ENCODE results near the gene IFIT1.

The IFIT1 gene

DNA sequence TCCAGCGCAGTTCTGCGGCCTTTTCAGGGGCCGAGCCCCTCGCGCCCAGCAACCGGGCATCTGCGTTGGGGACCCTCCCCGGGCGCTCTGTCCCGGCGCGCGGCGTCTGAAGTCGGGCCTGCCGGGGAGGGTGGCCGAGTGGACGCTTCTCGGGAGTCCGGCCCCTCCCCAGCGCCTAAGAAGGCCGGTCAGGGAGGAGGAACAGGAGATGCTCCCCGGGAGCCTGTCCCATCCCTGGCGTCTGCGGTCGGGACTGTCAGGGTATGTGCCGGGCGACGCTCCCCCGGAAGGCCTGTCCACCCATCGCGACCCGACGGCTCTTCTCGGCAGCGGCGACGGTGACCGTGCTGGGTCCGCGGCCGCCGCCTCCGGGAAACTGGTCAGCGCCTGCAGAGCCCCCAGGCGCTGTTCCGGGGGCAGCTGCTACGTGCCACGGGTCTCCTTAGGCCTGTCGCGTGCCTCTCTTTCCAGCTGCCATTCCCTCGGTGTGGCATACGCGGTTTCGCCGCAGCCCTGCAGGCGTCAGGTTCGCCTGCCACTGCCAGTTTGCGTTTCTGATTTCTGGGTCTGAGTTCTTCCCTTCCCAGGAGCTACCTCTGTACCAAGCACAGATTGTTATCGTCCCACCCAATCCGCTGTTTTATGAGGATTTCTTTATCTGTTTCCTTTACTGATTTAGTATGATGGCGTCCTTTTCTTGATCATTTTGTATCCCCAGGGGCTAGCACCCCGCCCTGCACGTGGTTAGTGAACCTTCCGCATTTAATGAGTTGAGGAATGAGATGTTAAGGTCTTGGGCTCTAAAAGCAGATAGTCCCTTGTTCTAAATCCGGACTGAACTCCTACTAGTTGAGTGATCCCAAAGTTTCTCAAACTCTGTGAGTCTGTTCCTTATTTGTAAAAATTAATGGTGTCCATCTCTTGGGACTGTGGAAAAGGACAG is 22.7 kb downstream of the IFIT1 start (continued):
- TF ChIP-seq OSR2 (tag by site-specific recombination; IDR thresholded peaks at IDR 0.05) (no peak), ZNF600 (tag by site-specific recombination; IDR thresholded peaks at IDR 0.05) (peak; percentile 79; the same call in 1 of the 2 replicates), ZNF654 (tag by site-specific recombination; IDR thresholded peaks at IDR 0.05; ENCODE audit: low read depth) (no peak), ZNF548 (tag by site-specific recombination; IDR thresholded peaks at IDR 0.05) (no peak), ZNF341 (tag by site-specific recombination; IDR thresholded peaks at IDR 0.05; ENCODE audit: low read depth) (peak; percentile 96), OVOL3 (tag by site-specific recombination; IDR thresholded peaks at IDR 0.05) (no peak), ZNF585B (tag by site-specific recombination; IDR thresholded peaks at IDR 0.05) (no peak), HOXD13 (CRISPR knock-in tag; IDR thresholded peaks at IDR 0.05; ENCODE audit: borderline replicate concordance) (0 out of 2 replicates have a peak, but pooled peaks have one; percentile 12), ZBTB7A (tag by site-specific recombination; IDR thresholded peaks at IDR 0.05; ENCODE audit: low read depth) (0 out of 2 replicates have a peak, but pooled peaks have one; percentile 11), GLIS2 (tag by site-specific recombination; IDR thresholded peaks at IDR 0.05) (peak; percentile 84), ZNF157 (tag by site-specific recombination; IDR thresholded peaks at IDR 0.05) (no peak), ZNF549 (tag by site-specific recombination; IDR thresholded peaks at IDR 0.05) (no peak), ZEB2 (tag by site-specific recombination; IDR thresholded peaks at IDR 0.05) (peak; percentile 47), ZXDB (tag by site-specific recombination; IDR thresholded peaks at IDR 0.05) (peak; percentile 77), ZNF76 (tag by site-specific recombination; IDR thresholded peaks at IDR 0.05; ENCODE audit: borderline replicate concordance, low read depth) (peak; percentile 35; the same call in 1 of the 2 replicates), GFI1B (tag by site-specific recombination; IDR thresholded peaks at IDR 0.05) (no peak), SCRT2 (tag by site-specific recombination; IDR thresholded peaks at IDR 0.05) (no peak), ZFHX2 (tag by site-specific recombination; conservative IDR thresholded peaks at IDR 0.05) (no peak), ZNF121 (tag by site-specific recombination; IDR thresholded peaks at IDR 0.05) (no peak), ZNF777 (tag by site-specific recombination; IDR thresholded peaks at IDR 0.05; ENCODE audit: borderline replicate concordance) (peak; percentile 97)
- TF ChIP-seq, protein P1, sequence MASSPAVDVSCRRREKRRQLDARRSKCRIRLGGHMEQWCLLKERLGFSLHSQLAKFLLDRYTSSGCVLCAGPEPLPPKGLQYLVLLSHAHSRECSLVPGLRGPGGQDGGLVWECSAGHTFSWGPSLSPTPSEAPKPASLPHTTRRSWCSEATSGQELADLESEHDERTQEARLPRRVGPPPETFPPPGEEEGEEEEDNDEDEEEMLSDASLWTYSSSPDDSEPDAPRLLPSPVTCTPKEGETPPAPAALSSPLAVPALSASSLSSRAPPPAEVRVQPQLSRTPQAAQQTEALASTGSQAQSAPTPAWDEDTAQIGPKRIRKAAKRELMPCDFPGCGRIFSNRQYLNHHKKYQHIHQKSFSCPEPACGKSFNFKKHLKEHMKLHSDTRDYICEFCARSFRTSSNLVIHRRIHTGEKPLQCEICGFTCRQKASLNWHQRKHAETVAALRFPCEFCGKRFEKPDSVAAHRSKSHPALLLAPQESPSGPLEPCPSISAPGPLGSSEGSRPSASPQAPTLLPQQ (tag by site-specific recombination; IDR thresholded peaks at IDR 0.05), result 0 out of 2 replicates have a peak, but pooled peaks have one; percentile 44
- TF ChIP-seq, protein P2, sequence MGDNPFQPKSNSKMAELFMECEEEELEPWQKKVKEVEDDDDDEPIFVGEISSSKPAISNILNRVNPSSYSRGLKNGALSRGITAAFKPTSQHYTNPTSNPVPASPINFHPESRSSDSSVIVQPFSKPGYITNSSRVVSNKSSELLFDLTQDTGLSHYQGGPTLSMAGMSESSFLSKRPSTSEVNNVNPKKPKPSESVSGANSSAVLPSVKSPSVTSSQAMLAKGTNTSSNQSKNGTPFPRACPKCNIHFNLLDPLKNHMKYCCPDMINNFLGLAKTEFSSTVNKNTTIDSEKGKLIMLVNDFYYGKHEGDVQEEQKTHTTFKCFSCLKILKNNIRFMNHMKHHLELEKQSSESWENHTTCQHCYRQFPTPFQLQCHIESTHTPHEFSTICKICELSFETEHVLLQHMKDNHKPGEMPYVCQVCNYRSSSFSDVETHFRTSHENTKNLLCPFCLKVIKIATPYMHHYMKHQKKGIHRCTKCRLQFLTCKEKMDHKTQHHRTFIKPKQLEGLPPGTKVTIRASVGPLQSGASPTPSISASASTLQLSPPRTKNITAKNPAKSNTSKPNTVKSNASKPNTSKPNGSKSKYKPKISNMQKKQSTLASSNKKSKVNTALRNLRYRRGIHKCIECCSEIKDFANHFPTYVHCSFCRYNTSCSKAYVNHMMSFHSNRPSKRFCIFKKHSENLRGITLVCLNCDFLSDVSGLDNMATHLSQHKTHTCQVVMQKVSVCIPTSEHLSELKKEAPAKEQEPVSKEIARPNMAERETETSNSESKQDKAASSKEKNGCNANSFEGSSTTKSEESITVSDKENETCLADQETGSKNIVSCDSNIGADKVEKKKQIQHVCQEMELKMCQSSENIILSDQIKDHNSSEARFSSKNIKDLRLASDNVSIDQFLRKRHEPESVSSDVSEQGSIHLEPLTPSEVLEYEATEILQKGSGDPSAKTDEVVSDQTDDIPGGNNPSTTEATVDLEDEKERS (tag by site-specific recombination; IDR thresholded peaks at IDR 0.05), result no peak
- TF ChIP-seq, protein P3, sequence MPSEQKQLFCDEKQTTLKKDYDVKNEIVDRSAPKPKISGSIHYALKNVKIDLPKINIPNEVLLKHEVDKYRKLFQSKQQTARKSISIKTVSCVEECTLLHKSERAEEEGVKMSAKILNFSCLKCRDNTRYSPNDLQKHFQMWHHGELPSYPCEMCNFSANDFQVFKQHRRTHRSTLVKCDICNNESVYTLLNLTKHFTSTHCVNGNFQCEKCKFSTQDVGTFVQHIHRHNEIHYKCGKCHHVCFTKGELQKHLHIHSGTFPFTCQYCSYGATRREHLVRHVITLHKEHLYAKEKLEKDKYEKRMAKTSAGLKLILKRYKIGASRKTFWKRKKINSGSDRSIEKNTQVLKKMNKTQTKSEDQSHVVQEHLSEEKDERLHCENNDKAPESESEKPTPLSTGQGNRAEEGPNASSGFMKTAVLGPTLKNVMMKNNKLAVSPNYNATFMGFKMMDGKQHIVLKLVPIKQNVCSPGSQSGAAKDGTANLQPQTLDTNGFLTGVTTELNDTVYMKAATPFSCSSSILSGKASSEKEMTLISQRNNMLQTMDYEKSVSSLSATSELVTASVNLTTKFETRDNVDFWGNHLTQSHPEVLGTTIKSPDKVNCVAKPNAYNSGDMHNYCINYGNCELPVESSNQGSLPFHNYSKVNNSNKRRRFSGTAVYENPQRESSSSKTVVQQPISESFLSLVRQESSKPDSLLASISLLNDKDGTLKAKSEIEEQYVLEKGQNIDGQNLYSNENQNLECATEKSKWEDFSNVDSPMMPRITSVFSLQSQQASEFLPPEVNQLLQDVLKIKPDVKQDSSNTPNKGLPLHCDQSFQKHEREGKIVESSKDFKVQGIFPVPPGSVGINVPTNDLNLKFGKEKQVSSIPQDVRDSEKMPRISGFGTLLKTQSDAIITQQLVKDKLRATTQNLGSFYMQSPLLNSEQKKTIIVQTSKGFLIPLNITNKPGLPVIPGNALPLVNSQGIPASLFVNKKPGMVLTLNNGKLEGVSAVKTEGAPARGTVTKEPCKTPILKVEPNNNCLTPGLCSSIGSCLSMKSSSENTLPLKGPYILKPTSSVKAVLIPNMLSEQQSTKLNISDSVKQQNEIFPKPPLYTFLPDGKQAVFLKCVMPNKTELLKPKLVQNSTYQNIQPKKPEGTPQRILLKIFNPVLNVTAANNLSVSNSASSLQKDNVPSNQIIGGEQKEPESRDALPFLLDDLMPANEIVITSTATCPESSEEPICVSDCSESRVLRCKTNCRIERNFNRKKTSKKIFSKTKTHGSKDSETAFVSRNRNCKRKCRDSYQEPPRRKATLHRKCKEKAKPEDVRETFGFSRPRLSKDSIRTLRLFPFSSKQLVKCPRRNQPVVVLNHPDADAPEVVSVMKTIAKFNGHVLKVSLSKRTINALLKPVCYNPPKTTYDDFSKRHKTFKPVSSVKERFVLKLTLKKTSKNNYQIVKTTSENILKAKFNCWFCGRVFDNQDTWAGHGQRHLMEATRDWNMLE (tag by site-specific recombination; conservative IDR thresholded peaks at IDR 0.05; ENCODE audit: low read depth), result no peak
- TF ChIP-seq, protein P4, sequence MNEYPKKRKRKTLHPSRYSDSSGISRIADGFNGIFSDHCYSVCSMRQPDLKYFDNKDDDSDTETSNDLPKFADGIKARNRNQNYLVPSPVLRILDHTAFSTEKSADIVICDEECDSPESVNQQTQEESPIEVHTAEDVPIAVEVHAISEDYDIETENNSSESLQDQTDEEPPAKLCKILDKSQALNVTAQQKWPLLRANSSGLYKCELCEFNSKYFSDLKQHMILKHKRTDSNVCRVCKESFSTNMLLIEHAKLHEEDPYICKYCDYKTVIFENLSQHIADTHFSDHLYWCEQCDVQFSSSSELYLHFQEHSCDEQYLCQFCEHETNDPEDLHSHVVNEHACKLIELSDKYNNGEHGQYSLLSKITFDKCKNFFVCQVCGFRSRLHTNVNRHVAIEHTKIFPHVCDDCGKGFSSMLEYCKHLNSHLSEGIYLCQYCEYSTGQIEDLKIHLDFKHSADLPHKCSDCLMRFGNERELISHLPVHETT (tag by site-specific recombination; IDR thresholded peaks at IDR 0.05), result no peak
- TF ChIP-seq, protein P5, sequence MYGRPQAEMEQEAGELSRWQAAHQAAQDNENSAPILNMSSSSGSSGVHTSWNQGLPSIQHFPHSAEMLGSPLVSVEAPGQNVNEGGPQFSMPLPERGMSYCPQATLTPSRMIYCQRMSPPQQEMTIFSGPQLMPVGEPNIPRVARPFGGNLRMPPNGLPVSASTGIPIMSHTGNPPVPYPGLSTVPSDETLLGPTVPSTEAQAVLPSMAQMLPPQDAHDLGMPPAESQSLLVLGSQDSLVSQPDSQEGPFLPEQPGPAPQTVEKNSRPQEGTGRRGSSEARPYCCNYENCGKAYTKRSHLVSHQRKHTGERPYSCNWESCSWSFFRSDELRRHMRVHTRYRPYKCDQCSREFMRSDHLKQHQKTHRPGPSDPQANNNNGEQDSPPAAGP (tag by site-specific recombination; IDR thresholded peaks at IDR 0.05), result no peak
- TF ChIP-seq, protein P6, sequence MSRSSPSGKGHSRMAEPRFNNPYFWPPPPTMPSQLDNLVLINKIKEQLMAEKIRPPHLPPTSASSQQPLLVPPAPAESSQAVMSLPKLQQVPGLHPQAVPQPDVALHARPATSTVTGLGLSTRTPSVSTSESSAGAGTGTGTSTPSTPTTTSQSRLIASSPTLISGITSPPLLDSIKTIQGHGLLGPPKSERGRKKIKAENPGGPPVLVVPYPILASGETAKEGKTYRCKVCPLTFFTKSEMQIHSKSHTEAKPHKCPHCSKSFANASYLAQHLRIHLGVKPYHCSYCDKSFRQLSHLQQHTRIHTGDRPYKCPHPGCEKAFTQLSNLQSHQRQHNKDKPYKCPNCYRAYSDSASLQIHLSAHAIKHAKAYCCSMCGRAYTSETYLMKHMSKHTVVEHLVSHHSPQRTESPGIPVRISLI (tag by site-specific recombination; IDR thresholded peaks at IDR 0.05), result no peak

All from HEK293 (cell line).